Panc1 (cell line): ENCODE data around the gene MIOX. TPM values are rescaled to one million over a fixed set of nuclear protein-coding genes. Genes with fewer than 3 reads are reported as not detected.

ENCODE experiments used
- ATAC-seq: fragments of 200-7000 bp; cut with Tn5 transposase; 2 replicates; pipeline ENCODE4 v1.9.1; 2020; ENCODE audit warnings: mild to moderate bottlenecking, moderate library complexity
- BruUV-seq: library from RNA; stranded (reverse); fragments of 400-500 nt; replicated peaks from 2 replicates; lab custom pipeline; 2021; lab: Mats Ljungman, UMichigan
- CTCF ChIA-PET: fragments of 300-600 bp; sonication (Branson Sonifier 250); formaldehyde crosslinking; loops from one replicate; lab custom pipeline; 2022; ENCODE audit warnings: antibody characterized with exemption; lab: Charles Lee
- POLR2A ChIA-PET: fragments of 300-600 bp; sonication (Branson Sonifier 250); formaldehyde crosslinking; loops from one replicate; lab custom pipeline; 2022; ENCODE audit warnings: antibody characterized with exemption; lab: Charles Lee
- DNase-seq: peaks from one replicate; pipeline ENCODE4 v3.0.0-alpha.2; 2010; ENCODE audit warnings: low read depth, low spot score
- H3K27ac ChIP-seq: 2 replicates; pipeline ENCODE4 v1.5.1; 2011; ENCODE audit warnings: mild to moderate bottlenecking, low read length, inconsistent platforms
- H3K27me3 ChIP-seq: fragments of 200-500 bp; sonication (Bioruptor generic); 2 replicates; pipeline ENCODE4 v1.6.0; 2014; ENCODE audit warnings: low read length, inconsistent platforms; ENCODE audit not compliant: control insufficient read depth, insufficient read depth
- H3K36me3 ChIP-seq: fragments of 200-500 bp; sonication (Bioruptor generic); 2 replicates; pipeline ENCODE4 v1.5.1; 2014; ENCODE audit warnings: inconsistent platforms, mild to moderate bottlenecking, low read length, moderate library complexity; ENCODE audit not compliant: control insufficient read depth, insufficient read depth
- H3K4me1 ChIP-seq: 2 replicates; pipeline ENCODE4 v1.5.1; 2011; ENCODE audit warnings: inconsistent platforms, mild to moderate bottlenecking, low read length, moderate library complexity; ENCODE audit not compliant: control insufficient read depth, insufficient read depth
- H3K4me3 ChIP-seq, 2 experiments: 2 replicates each; pipeline ENCODE4 v1.5.1; 2011 to 2012; ENCODE audit warnings: low read depth in 2 of 2, low read length in 2 of 2, mild to moderate bottlenecking in 2 of 2, inconsistent platforms in 1 of 2, moderate library complexity in 1 of 2
- H3K9me3 ChIP-seq: fragments of 200-500 bp; sonication (Bioruptor generic); 2 replicates; pipeline ENCODE4 v1.5.1; 2014; ENCODE audit warnings: low read depth, mild to moderate bottlenecking, inconsistent platforms, low read length, moderate library complexity; ENCODE audit not compliant: control insufficient read depth, insufficient read depth
- CTCF ChIP-seq: fragments of 450-650 bp; IDR thresholded peaks from 2 replicates; pipeline ENCODE4 v1.5.1; 2017; ENCODE audit warnings: mild to moderate bottlenecking
- POLR2AphosphoS5 ChIP-seq: IDR thresholded peaks from 2 replicates; pipeline ENCODE4 v1.6.1; 2012; ENCODE audit warnings: mild to moderate bottlenecking, low read depth, low read length, moderate library complexity
- SIN3A ChIP-seq: IDR thresholded peaks from 2 replicates; pipeline ENCODE4 v1.6.1; 2012; ENCODE audit warnings: low read depth, mild to moderate bottlenecking, low read length, moderate library complexity, borderline replicate concordance; ENCODE audit not compliant: insufficient read depth
- TCF7L2 ChIP-seq: IDR thresholded peaks from 2 replicates; pipeline ENCODE4 v1.6.1; 2011; ENCODE audit warnings: mild to moderate bottlenecking, low read depth, low read length, inconsistent platforms
- in situ Hi-C: cut with HindIII; loops from 2 replicates; pipeline ENCODE4 v1.10.0; 2016; ENCODE audit warnings: low sequenced_read_pairs, low pct_unique_long_range_greater_than_20kb
- intact Hi-C: fragments of 100-400 bp; cut with micrococcal nuclease; formaldehyde crosslinking; loops from one replicate; pipeline ENCODE4 v1.10.0; 2022; ENCODE audit not compliant: unreplicated experiment
- total RNA-seq: library from RNA; stranded (reverse); gene quantifications from one replicate; pipeline ENCODE4 v1.2.1, GENCODE V29; 2021; ENCODE audit not compliant: unreplicated experiment
- TF ChIP-seq, protein P1 (sequence below), 2 experiments: IDR thresholded peaks; 2 replicates each; pipeline ENCODE4 v1.6.1; 2011 to 2012; ENCODE audit warnings: low read depth in 2 of 2, control low read depth in 1 of 2, low read length in 1 of 2, mild to moderate bottlenecking in 1 of 2, moderate library complexity in 1 of 2; ENCODE audit not compliant: insufficient read depth in 1 of 2

Gene MIOX
- total RNA-seq, 1 experiment from 2014 or later: 0.23 TPM

DNA sequence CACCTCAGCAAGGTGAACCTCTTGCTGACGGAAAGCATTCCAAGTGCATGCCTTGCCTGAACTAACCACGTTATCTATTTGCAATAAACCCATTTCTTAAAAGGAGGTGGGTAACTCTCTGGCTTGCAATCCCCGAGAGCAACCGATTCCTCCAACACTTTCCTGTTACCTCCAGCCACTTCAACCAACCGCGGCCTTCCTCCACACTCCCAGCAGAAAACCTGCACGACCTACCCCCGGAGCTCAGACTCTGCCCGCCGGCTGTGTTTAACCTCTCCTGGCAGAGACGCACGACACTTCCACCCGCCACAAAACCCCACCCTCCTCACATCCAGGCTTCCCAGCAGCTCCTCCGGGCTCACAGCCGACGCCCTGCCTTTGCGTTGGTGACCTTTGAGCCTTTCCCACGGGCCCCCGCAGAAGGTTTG is 38.0 kb downstream of the MIOX start:
- Histone ChIP-seq H3K4me3 (peak overlapping the region; percentile 65 to 69), H3K4me1 (peaks cover 4% of the 10 kb centered on the region), H3K36me3 (no peaks in the 10 kb centered on the region; the same call in 1 of the 2 replicates), H3K9me3 (no peaks in the 10 kb centered on the region), H3K27me3 (no peaks in the 10 kb centered on the region), H3K27ac (peak overlapping the region; percentile 82)
- in situ Hi-C loops: no loop called here
- BruUV-seq: no TSS peak
- TF ChIP-seq, protein P1, sequence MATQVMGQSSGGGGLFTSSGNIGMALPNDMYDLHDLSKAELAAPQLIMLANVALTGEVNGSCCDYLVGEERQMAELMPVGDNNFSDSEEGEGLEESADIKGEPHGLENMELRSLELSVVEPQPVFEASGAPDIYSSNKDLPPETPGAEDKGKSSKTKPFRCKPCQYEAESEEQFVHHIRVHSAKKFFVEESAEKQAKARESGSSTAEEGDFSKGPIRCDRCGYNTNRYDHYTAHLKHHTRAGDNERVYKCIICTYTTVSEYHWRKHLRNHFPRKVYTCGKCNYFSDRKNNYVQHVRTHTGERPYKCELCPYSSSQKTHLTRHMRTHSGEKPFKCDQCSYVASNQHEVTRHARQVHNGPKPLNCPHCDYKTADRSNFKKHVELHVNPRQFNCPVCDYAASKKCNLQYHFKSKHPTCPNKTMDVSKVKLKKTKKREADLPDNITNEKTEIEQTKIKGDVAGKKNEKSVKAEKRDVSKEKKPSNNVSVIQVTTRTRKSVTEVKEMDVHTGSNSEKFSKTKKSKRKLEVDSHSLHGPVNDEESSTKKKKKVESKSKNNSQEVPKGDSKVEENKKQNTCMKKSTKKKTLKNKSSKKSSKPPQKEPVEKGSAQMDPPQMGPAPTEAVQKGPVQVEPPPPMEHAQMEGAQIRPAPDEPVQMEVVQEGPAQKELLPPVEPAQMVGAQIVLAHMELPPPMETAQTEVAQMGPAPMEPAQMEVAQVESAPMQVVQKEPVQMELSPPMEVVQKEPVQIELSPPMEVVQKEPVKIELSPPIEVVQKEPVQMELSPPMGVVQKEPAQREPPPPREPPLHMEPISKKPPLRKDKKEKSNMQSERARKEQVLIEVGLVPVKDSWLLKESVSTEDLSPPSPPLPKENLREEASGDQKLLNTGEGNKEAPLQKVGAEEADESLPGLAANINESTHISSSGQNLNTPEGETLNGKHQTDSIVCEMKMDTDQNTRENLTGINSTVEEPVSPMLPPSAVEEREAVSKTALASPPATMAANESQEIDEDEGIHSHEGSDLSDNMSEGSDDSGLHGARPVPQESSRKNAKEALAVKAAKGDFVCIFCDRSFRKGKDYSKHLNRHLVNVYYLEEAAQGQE (IDR thresholded peaks at IDR 0.05; ENCODE audit: insufficient read depth in 1 of 2, low read depth in 2 of 2, low read length in 1 of 2): no peak
- no peak for TF ChIP-seq POLR2AphosphoS5
- TF ChIP-seq CTCF: no peak
- no peak for TF ChIP-seq SIN3A
- no peak for TF ChIP-seq TCF7L2
- intact Hi-C loops: no loop called here
- DNase-seq (no peak), ATAC-seq (no peak)
- CTCF ChIA-PET: no interaction called here
- POLR2A ChIA-PET: no interaction called here

DNA sequence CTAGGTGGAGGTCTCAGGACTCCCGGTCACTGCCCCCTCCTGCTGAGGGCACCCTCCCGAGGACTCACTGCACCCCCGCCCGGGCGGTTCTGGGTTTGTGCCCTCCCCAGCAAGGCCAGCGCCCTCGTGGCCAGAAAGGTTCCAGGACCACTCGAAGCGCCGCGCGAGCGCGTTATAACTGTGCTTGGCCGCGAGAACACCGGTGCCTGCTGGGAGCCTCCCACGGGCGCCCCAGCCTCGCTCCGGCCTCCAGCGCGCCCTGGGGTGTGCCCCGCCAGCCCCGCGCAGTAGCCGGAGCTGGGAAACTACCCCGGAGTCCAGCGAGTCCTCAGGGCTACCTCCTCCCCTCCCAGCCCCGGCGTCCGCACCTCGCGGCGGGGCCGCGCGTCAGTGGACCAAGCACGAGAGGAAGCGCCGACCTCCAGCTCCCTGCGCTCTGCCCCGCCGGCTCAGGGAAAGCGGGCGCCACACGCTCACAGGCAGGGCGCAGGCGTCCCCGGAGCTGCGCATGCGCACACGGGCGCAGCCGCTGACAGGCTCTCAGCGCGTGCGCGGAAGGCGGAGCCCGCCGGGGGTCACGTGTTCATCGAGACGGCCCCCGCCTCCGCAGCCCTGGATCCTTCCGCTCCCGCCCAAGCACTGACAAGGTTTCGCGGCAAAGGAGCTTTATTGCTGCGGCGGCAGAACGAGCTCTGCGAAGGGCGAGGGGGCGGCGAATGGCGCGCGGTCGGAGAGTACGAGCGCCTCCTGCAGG is 38.6 kb downstream of the MIOX start, which contains the start of gene SCO2:
Gene SCO2, minus strand, starts transcription at position 495 of the 754 bp plus-strand sequence. CDS start 1,187 bp downstream, outside the sequence.
- Histone ChIP-seq H3K27me3 (no peaks in the 10 kb centered on the region), H3K4me3 (peak within 1 kb of the TSS; percentile 65 to 69), H3K27ac (peak within 1 kb of the TSS; percentile 82), H3K36me3 (no peaks in the 10 kb centered on the region; the same call in 1 of the 2 replicates), H3K4me1 (peaks cover 4% of the 10 kb centered on the region), H3K9me3 (no peaks in the 10 kb centered on the region)
- in situ Hi-C loops: no loop called here
- intact Hi-C loops: no loop called here
- ATAC-seq (peak; percentile 56), DNase-seq (no peak)
- BruUV-seq: no TSS peak
- CTCF ChIA-PET: interaction anchor here (0.7 to 1.4 kb wide), 5 partner anchors 10 to 95 kb away, joined by 3 to 12 read pairs (median 9); partner anchors contain the start of genes LMF2 and NCAPH2
- POLR2A ChIA-PET: interaction anchor here (0.5 kb wide), 1 partner anchor 24 kb away, joined by 3 read pairs; no protein-coding TSS in a partner anchor
- TF ChIP-seq POLR2AphosphoS5: peak; percentile 39
- no peak; the same call in 1 of the 2 replicates for TF ChIP-seq SIN3A
